Esophagus squamous epithelium (tissue), 5 donors: ENCODE measurements around the gene CHCHD10. TPM values are rescaled to one million over a fixed set of nuclear protein-coding genes. Genes with fewer than 3 reads are reported as not detected.

Source experiments
- DNase-seq: peaks from one replicate; lab custom pipeline; 2025; lab: John Stamatoyannopoulos, UW
- H3K27ac ChIP-seq, 4 donors: fragments of 200-600 bp; sonication (generic); one replicate each; pipeline ENCODE4 v1.5.1; 2016 to 2019; ENCODE audit warnings: mild to moderate bottlenecking in 1 of 4
- H3K27me3 ChIP-seq, 4 donors: fragments of 200-600 bp; sonication (generic); 1 replicate in 3 of 4; 2 replicates in 1 of 4; pipeline versions ENCODE4 v1.5.1 to v1.6.0; 2017 to 2021; ENCODE audit warnings: antibody characterized with exemption in 1 of 4
- H3K36me3 ChIP-seq, 3 donors: fragments of 200-600 bp; sonication (generic); one replicate each; pipeline ENCODE4 v1.5.1; 2016 to 2019
- H3K4me1 ChIP-seq, 3 donors: fragments of 200-600 bp; sonication (generic); one replicate each; pipeline ENCODE4 v1.5.1; 2017 to 2019
- H3K4me3 ChIP-seq, 4 donors: fragments of 200-600 bp; sonication (generic); 1 replicate in 3 of 4; 2 replicates in 1 of 4; pipeline ENCODE4 v1.5.1; 2016 to 2019; ENCODE audit warnings: mild to moderate bottlenecking in 2 of 4, moderate library complexity in 1 of 4
- H3K9me3 ChIP-seq, 3 donors: fragments of 200-600 bp; sonication (generic); one replicate each; pipeline ENCODE4 v1.5.1; 2016 to 2019
- POLR2A ChIP-seq, 4 donors: fragments of 450-650 bp; IDR thresholded peaks; one replicate each; pipeline ENCODE4 v1.6.1; 2017; ENCODE audit warnings: antibody characterized with exemption in 4 of 4, mild to moderate bottlenecking in 4 of 4, moderate library complexity in 3 of 4
- WGBS, 2 donors: methylation state at CpG; one replicate each; pipeline ENCODE4 v1.1.5; 2018; 5-methylcytosine and 5-hydroxymethylcytosine counted together
- intact Hi-C: fragments of 100-400 bp; cut with DNase I; formaldehyde crosslinking; loops from one replicate; pipeline ENCODE4 v1.15.0; 2022
- total RNA-seq, 4 donors: library from RNA; depleted of rRNA; stranded (reverse); fragments of >200 nt; gene quantifications; one replicate each; pipeline ENCODE4 v1.1.0, GENCODE V29; 2016
- TF ChIP-seq, protein P1 (sequence below), 6 experiments: fragments of 450-650 bp in 4 of 6; fragments of 200-600 bp in 2 of 6; sonication (generic) in 2 of 6; IDR thresholded peaks; one replicate each; pipeline ENCODE4 v1.5.1; 2016 to 2019; ENCODE audit warnings: antibody characterized with exemption in 6 of 6, mild to moderate bottlenecking in 4 of 6, moderate library complexity in 4 of 6
- donor health status: DM: yes; HTN: yes; CAD: no.

Gene CHCHD10
- total RNA-seq, 4 donors from 2014 or later = 7.7 to 13.9 (median 10.4) TPM

DNA sequence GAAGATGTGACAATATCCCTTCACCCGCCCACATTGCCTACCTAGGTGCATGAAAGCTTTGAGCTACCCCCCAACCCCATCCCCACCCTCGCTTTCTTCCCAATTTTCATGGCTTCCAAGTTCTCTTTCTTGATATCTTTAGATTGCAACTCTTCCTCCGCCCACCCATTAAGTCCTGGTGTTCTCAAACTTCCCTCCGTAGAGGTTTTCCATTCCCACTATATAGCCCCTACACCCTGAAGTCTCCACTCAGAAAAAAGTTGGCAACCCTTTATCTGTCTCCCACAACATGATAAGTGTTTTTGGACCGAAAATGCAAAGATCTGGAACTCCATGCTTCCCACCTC is 17.4 kb downstream of the CHCHD10 start:
- Histone ChIP-seq H3K27ac (peak overlapping the region; percentile 93 to 96 (median 94)), H3K27me3 (no peaks in the 10 kb centered on the region), H3K4me1 (peaks cover 0 to 30% (median 7%) of the 10 kb centered on the region in 3 donors), H3K9me3 (no peaks in the 10 kb centered on the region), H3K36me3 (peaks cover 0 to 5% (median 0%) of the 10 kb centered on the region in 3 donors), H3K4me3 (peak overlapping the region; percentile 62 to 92 (median 76))
- intact Hi-C loops = no loop called here
- WGBS, 2 donors = 36% methylated on average over 5 of the region's 5 CpGs
- TF ChIP-seq, protein P1, sequence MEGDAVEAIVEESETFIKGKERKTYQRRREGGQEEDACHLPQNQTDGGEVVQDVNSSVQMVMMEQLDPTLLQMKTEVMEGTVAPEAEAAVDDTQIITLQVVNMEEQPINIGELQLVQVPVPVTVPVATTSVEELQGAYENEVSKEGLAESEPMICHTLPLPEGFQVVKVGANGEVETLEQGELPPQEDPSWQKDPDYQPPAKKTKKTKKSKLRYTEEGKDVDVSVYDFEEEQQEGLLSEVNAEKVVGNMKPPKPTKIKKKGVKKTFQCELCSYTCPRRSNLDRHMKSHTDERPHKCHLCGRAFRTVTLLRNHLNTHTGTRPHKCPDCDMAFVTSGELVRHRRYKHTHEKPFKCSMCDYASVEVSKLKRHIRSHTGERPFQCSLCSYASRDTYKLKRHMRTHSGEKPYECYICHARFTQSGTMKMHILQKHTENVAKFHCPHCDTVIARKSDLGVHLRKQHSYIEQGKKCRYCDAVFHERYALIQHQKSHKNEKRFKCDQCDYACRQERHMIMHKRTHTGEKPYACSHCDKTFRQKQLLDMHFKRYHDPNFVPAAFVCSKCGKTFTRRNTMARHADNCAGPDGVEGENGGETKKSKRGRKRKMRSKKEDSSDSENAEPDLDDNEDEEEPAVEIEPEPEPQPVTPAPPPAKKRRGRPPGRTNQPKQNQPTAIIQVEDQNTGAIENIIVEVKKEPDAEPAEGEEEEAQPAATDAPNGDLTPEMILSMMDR (IDR thresholded peaks at IDR 0.05) = no peak
- TF ChIP-seq POLR2A (IDR thresholded peaks at IDR 0.05) = no peak
- no peak for DNase-seq

DNA sequence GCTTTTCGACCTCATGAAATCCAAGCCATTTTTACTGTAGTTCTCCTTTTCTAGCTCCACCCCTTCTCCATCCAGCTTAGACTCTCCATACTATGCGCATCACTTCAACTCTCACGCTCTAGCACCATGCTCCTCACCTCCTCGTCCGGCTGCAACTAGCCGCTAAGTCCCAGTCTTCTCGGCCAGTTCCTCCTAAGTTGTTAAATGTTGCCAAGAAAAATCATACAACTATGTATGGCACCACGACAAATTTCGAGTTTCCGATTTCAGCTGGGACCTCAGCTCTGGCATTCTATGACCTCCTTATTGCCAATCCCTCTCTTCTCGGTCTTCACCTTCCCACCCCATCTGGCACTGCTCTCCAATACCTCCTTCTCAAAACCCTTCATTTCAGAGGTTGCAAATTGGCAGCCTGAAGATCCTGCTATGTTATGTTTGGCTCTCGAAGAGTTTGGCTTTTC is 17.9 kb downstream of the CHCHD10 start:
- intact Hi-C loops = no loop called here
- Histone ChIP-seq H3K36me3 (peaks cover 0 to 9% (median 0%) of the 10 kb centered on the region in 3 donors), H3K4me3 (peak overlapping the region in 3 of 4 donors; percentile 71 to 92 (median 80)), H3K9me3 (no peaks in the 10 kb centered on the region), H3K4me1 (peaks cover 0 to 26% (median 7%) of the 10 kb centered on the region in 3 donors), H3K27ac (peak overlapping the region in 2 of 4 donors; percentile 94 to 96), H3K27me3 (no peaks in the 10 kb centered on the region)
- WGBS, 2 donors = 51 to 53% methylated on average over 12 of the region's 12 CpGs
- DNase-seq = no peak
- no peak for TF ChIP-seq POLR2A (IDR thresholded peaks at IDR 0.05)
- TF ChIP-seq, protein P1 (IDR thresholded peaks at IDR 0.05) = no peak

DNA sequence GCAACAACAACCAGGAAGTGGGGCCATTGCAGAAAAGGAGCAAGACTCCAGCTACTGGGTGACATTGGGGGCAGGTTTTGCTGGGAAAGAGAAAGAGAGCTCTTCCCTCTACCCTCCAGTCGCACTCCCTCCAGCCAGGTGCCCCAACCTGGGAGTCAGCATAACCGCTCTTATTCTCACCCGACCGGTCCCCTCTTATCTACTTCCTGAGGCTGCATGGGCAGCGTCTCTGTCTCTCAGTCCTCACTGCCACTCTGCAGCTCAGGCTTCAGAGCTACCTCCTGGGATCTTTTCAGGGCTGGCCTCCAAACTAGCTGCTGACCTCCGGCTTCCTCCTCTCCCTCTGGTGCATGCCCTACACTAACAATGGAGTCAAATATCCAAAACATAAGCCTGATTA is 22.0 kb downstream of the CHCHD10 start:
- no peak overlapping the region for H3K4me3 ChIP-seq
- DNase-seq = no peak

DNA sequence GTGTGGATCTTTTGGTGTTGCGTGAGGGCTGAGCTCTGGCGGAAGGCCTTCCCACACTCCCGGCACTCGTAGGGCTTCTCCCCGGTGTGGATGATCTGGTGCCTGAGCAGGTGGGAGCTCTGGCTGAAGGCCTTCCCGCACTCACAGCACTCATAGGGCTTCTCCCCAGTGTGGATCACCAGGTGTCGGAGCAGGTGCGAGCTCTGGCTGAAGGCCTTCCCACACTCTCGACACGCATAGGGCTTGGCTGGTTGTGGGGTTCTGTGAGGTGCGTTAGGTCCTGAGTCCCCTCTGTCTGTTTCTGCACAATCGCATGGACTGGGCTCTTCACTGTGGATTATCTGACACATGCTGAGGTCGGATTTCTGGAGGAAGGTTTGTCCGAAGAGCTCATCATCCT is 23.3 kb downstream of the CHCHD10 start:
- Histone ChIP-seq H3K27ac (no peak overlapping the region), H3K4me3 (no peak overlapping the region), H3K4me1 (peaks cover 0 to 8% (median 0%) of the 10 kb centered on the region in 3 donors), H3K36me3 (peaks cover 9 to 50% (median 11%) of the 10 kb centered on the region in 3 donors), H3K9me3 (no peaks in the 10 kb centered on the region), H3K27me3 (no peaks in the 10 kb centered on the region)
- no peak for TF ChIP-seq POLR2A (IDR thresholded peaks at IDR 0.05)
- TF ChIP-seq, protein P1 (IDR thresholded peaks at IDR 0.05) = no peak
- WGBS, 2 donors = 98 to 100% methylated on average over 2 to 6 of the region's 14 CpGs
- no peak for DNase-seq
- intact Hi-C loops = no loop called here

More for the DNA sequence above, 22.0 kb downstream of the CHCHD10 start:
- intact Hi-C loops = no loop called here
- Histone ChIP-seq H3K4me1 (peaks cover 0 to 19% (median 7%) of the 10 kb centered on the region in 3 donors), H3K9me3 (no peaks in the 10 kb centered on the region), H3K27ac (no peak overlapping the region), H3K36me3 (peaks cover 9 to 50% (median 11%) of the 10 kb centered on the region in 3 donors), H3K27me3 (no peaks in the 10 kb centered on the region)
- no peak for TF ChIP-seq POLR2A (IDR thresholded peaks at IDR 0.05)
- TF ChIP-seq, protein P1 (IDR thresholded peaks at IDR 0.05) = no peak
- 78 to 90% methylated on average over 6 of the region's 6 CpGs for WGBS, 2 donors

DNA sequence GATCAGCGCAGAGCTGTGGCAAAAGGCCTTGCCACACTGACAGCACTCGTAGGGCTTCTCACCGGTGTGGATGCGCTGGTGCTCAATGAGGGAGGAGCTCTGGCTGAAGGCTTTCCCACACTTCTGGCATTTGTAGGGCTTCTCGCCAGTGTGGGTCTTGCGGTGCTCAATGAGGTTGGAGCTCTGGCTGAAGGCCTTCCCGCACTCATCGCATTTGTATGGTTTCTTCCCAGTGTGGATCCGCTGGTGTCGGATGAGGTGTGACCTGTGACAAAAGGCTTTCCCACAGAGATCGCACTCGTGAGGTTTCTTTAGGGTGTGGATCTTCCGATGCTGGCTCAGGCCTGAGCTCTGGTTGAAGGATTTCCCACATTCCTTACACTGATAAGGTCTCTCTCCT is 23.8 kb downstream of the CHCHD10 start:
- 95 to 97% methylated on average over 6 to 10 of the region's 13 CpGs for WGBS, 2 donors
- Histone ChIP-seq H3K4me3 (no peak overlapping the region), H3K4me1 (peaks cover 0 to 7% (median 0%) of the 10 kb centered on the region in 3 donors), H3K27me3 (no peaks in the 10 kb centered on the region), H3K27ac (no peak overlapping the region), H3K9me3 (no peaks in the 10 kb centered on the region), H3K36me3 (peaks cover 9 to 50% (median 11%) of the 10 kb centered on the region in 3 donors)
- DNase-seq = no peak
- intact Hi-C loops = no loop called here
- TF ChIP-seq POLR2A (IDR thresholded peaks at IDR 0.05) = no peak
- TF ChIP-seq, protein P1 (IDR thresholded peaks at IDR 0.05) = no peak
